ENCODE results near the gene WIPF3. TPM values are rescaled to one million over a fixed set of nuclear protein-coding genes. Genes with fewer than 3 reads are reported as not detected.
"Not testable (repeated sequence)": the region's sequence is repeated elsewhere in the genome, so short reads cannot be mapped to it uniquely, and the experiment has no call there.

Gene WIPF3
- total and polyA plus RNA-seq, 5 donors, result 1.8 to 4.4 (median 2.8) TPM

DNA sequence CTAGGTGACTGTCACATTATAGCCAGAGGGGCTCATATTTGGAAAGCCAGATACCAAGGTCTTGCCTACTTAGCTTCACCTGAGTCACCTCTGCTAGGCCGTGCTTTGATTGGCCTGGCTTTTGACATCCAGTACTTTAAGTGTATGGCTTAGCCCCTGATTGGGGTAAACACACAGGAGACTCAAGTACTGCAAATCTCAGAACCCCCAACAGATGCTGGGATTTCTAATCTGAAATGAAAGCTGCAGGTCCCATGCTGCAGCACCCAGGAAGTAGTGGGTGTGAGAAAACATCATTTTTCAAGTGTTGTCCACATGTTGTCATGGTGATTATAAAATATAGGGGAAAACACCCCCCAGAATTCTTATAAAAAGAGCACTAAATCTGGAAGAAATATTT is 76.2 kb downstream of the WIPF3 start:
- H3K27ac ChIP-seq (ENCODE audit: low read length), result no peak overlapping the region
- no peaks in the 10 kb centered on the region for H3K4me1 ChIP-seq (ENCODE audit: control insufficient read depth, insufficient read depth, low read length)
- no peak overlapping the region for H3K4me3 ChIP-seq (ENCODE audit: low read length)
- intact Hi-C loops (cut with DNase I), result no loop called here
- ATAC-seq (no peak), DNase-seq (no peak)
- H3K9me3 ChIP-seq (ENCODE audit: control insufficient read depth, low read length), result no peaks in the 10 kb centered on the region
- WGBS, result 96% methylated on average over 1 of the region's 1 CpG
- H3K27me3 ChIP-seq (ENCODE audit: control insufficient read depth, insufficient read depth), result no peaks in the 10 kb centered on the region

- H3K4me1 ChIP-seq (ENCODE audit: control insufficient read depth, insufficient read depth, low read length), result no peaks in the 10 kb centered on the region
- peak in 2 of 3 donors; percentile 34 to 52 for DNase-seq
- intact Hi-C loops (cut with DNase I), result no loop called here
- peak in 1 of 2 donors; percentile 27 for ATAC-seq
- no peaks in the 10 kb centered on the region for H3K27me3 ChIP-seq (ENCODE audit: control insufficient read depth, insufficient read depth)
- H3K4me3 ChIP-seq (ENCODE audit: low read length), result no peak overlapping the region
- no peaks in the 10 kb centered on the region for H3K9me3 ChIP-seq (ENCODE audit: control insufficient read depth, low read length)
- H3K27ac ChIP-seq (ENCODE audit: low read length), result no peak overlapping the region
- 36% methylated on average over 45 of the region's 46 CpGs for WGBS
Measured at GRCh38 chr7:29883462-29884398, 77.4 kb downstream of the WIPF3 start.

DNA sequence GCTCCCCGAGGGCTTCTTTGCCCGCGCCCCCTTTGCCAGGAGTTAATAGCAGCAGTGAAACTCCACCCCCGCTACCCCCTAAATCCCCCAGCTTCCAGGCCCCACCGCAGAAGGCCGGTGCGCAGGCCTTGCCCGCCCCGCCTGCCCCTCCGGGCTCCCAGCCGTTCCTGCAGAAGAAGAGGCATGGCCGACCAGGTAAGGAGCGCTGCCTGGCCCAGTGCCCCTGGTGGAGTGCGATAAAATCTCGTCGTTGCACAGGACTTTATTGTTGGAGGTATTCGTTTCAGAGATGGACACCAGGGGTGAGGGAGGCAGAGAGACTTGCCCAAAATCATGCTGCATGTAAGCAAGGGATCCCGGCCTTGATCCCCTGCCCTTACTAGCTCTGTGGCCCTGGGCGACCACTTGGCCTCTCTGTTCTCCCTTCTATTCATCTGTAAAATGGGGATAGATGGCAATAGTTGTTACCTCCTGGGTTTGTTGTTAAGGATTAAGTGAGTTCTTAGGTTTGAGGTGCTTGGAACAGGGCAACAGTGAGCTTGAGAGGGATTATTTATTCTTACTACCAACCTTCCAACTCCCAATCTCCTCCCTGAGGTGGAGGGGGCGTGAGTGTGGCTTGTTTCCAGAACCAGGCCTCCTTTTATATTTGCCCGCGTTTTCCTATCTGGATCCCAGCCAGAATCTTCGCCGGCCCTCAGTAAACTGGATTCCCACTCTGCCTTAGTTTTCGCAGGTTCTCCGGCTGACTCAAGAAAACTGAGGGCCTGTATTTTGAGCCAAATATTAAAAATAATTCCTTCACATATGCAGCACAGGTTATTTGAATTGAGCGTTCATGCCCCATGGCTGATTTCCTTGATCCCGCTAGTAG is 78.3 kb downstream of the WIPF3 start:
- no peaks in the 10 kb centered on the region for H3K9me3 ChIP-seq (ENCODE audit: control insufficient read depth, low read length)
- no peak overlapping the region for H3K4me3 ChIP-seq (ENCODE audit: low read length)
- H3K27ac ChIP-seq (ENCODE audit: low read length), result no peak overlapping the region
- H3K4me1 ChIP-seq (ENCODE audit: control insufficient read depth, insufficient read depth, low read length), result no peaks in the 10 kb centered on the region
- 50% methylated on average over 28 of the region's 28 CpGs for WGBS
- intact Hi-C loops (cut with DNase I), result no loop called here
- DNase-seq (peak in 1 of 3 donors; percentile 48), ATAC-seq (no peak)
- no peaks in the 10 kb centered on the region for H3K27me3 ChIP-seq (ENCODE audit: control insufficient read depth, insufficient read depth)

GRCh38 chr7:29885626-29886025 is 79.3 kb downstream of the WIPF3 start:
- 88% methylated on average over 3 of the region's 3 CpGs for WGBS
- no peak overlapping the region for H3K4me3 ChIP-seq (ENCODE audit: low read length)
- no peak for ATAC-seq
- no peaks in the 10 kb centered on the region for H3K9me3 ChIP-seq (ENCODE audit: control insufficient read depth, low read length)
- H3K27ac ChIP-seq (ENCODE audit: low read length), result no peak overlapping the region
- H3K4me1 ChIP-seq (ENCODE audit: control insufficient read depth, insufficient read depth, low read length), result no peaks in the 10 kb centered on the region
- no peaks in the 10 kb centered on the region for H3K27me3 ChIP-seq (ENCODE audit: control insufficient read depth, insufficient read depth)
- intact Hi-C loops (cut with DNase I), result no loop called here
- no peak for DNase-seq

DNA sequence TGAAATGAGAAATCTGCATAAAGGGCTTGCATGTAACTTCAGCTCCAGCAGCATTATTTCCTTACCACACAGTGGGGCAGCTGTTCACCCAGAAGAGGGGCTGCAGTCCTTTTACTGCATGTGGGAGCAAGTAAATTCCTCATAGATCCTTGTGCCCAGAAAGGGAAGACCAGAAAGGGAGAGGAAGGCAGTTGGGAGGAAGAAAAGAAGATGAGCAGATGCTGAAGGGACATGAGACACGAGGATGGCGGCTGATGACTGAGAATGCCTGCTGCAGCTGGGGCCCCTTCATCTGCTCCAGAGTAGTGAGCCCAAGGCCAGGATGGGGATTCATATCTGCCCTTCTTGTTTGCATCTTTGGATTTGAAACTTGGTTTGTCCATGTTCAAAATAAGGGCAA is 80.5 kb downstream of the WIPF3 start:
- ATAC-seq, result no peak
- no peak overlapping the region for H3K27ac ChIP-seq (ENCODE audit: low read length)
- no peak overlapping the region for H3K4me3 ChIP-seq (ENCODE audit: low read length)
- intact Hi-C loops (cut with DNase I), result no loop called here
- WGBS, result 92% methylated on average over 2 of the region's 2 CpGs
- no peaks in the 10 kb centered on the region for H3K27me3 ChIP-seq (ENCODE audit: control insufficient read depth, insufficient read depth)
- H3K4me1 ChIP-seq (ENCODE audit: control insufficient read depth, insufficient read depth, low read length), result no peaks in the 10 kb centered on the region
- no peaks in the 10 kb centered on the region for H3K9me3 ChIP-seq (ENCODE audit: control insufficient read depth, low read length)
- no peak for DNase-seq

DNA sequence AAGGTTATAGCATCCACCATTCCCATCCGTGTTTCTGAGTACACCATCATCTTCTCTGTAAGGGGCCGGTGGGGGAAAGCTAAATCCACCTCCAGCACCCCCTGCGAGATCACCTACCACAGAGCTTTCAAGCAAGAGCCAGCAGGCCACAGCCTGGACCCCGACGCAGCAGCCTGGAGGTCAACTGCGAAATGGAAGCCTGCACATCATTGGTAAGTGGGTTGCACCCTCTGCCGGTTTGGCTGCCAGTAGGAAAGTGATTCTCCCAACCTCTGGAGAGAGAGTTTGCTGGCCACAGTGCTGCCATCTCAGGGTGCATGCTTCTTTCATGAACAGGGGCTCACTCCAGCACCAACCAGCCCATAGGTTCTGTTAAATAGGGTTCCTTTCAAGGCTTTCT is 81.7 kb downstream of the WIPF3 start:
- intact Hi-C loops (cut with DNase I), result no loop called here
- Histone ChIP-seq H3K27ac (ENCODE audit: low read length) (no peak overlapping the region), H3K27me3 (ENCODE audit: control insufficient read depth, insufficient read depth) (no peaks in the 10 kb centered on the region), H3K4me1 (ENCODE audit: control insufficient read depth, insufficient read depth, low read length) (no peaks in the 10 kb centered on the region), H3K4me3 (ENCODE audit: low read length) (no peak overlapping the region), H3K9me3 (ENCODE audit: control insufficient read depth, low read length) (no peaks in the 10 kb centered on the region)
- WGBS, result 91% methylated on average over 7 of the region's 7 CpGs
- ATAC-seq (no peak), DNase-seq (no peak)

- no peaks in the 10 kb centered on the region for H3K27me3 ChIP-seq (ENCODE audit: control insufficient read depth, insufficient read depth)
- 92% methylated on average over 5 of the region's 5 CpGs for WGBS
- no peak overlapping the region for H3K4me3 ChIP-seq (ENCODE audit: low read length)
- H3K9me3 ChIP-seq (ENCODE audit: control insufficient read depth, low read length), result no peaks in the 10 kb centered on the region
- intact Hi-C loops (cut with DNase I), result no loop called here
- no peak overlapping the region for H3K27ac ChIP-seq (ENCODE audit: low read length)
- DNase-seq (no peak), ATAC-seq (no peak)
- no peaks in the 10 kb centered on the region for H3K4me1 ChIP-seq (ENCODE audit: control insufficient read depth, insufficient read depth, low read length)
Measured at GRCh38 chr7:29889288-29889687, 83.0 kb downstream of the WIPF3 start.

DNA sequence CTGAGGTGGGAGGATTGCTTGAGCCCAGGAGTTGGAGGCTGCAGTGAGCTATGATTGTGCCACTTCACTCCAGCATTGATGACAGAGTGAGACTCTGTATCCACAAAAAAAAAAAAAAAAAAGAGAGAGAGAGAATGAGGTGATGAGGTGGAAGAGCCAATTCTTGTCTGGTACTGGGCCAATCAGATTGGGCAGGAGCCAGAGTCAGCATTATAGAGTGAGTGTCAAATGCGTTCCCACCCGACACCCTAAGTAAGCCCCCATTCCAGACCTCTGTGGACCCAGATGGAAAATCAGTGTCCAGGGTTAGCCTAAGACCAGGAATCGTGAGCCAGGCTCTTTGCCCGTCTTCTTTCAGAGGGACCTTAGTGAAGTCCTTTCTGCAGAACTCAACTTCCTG is 83.9 kb downstream of the WIPF3 start:
- no peak for DNase-seq

DNA sequence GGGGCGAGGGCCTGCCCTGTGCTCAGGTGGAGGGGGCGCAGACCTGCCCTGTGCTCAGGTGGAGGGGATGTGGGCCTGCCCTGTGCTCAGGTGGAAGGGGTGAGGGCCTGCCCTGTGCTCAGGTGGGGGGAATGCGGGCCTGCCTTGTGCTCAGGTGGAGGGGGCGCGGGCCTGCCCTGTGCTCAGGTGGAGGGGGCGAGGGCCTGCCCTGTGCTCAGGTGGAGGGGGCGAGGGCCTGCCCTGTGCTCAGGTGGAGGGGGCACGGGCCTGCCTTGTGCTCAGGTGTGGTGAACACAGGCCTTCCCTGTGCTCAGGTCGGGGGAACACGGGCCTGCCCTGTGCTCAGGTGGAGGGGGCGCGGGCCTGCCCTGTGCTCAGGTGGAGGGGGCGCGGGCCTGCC is 84.5 kb downstream of the WIPF3 start:
- H3K4me3 ChIP-seq (ENCODE audit: low read length); H3K4me1 ChIP-seq (ENCODE audit: control insufficient read depth, insufficient read depth, low read length); H3K27me3 ChIP-seq (ENCODE audit: control insufficient read depth, insufficient read depth); DNase-seq; H3K9me3 ChIP-seq (ENCODE audit: control insufficient read depth, low read length); ATAC-seq; intact Hi-C loops (cut with DNase I); H3K27ac ChIP-seq (ENCODE audit: low read length): not testable (repeated sequence)
- WGBS, result 72% methylated on average over 14 of the region's 14 CpGs

More for the DNA sequence above, 83.9 kb downstream of the WIPF3 start:
- H3K9me3 ChIP-seq (ENCODE audit: control insufficient read depth, low read length), result no peaks in the 10 kb centered on the region
- no peak overlapping the region for H3K4me3 ChIP-seq (ENCODE audit: low read length)
- no peak overlapping the region for H3K27ac ChIP-seq (ENCODE audit: low read length)
- no peaks in the 10 kb centered on the region for H3K4me1 ChIP-seq (ENCODE audit: control insufficient read depth, insufficient read depth, low read length)
- intact Hi-C loops (cut with DNase I), result no loop called here
- WGBS, result 79% methylated on average over 4 of the region's 4 CpGs
- no peak for ATAC-seq
- H3K27me3 ChIP-seq (ENCODE audit: control insufficient read depth, insufficient read depth), result no peaks in the 10 kb centered on the region

GRCh38 chr7:29891766-29892165 is 85.5 kb downstream of the WIPF3 start:
- Histone ChIP-seq H3K27me3 (ENCODE audit: control insufficient read depth, insufficient read depth) (no peaks in the 10 kb centered on the region), H3K27ac (ENCODE audit: low read length) (no peak overlapping the region), H3K4me3 (ENCODE audit: low read length) (no peak overlapping the region), H3K9me3 (ENCODE audit: control insufficient read depth, low read length) (no peaks in the 10 kb centered on the region), H3K4me1 (ENCODE audit: control insufficient read depth, insufficient read depth, low read length) (no peaks in the 10 kb centered on the region)
- WGBS, result 72% methylated on average over 4 of the region's 4 CpGs
- intact Hi-C loops (cut with DNase I), result no loop called here
- ATAC-seq, result no peak
- DNase-seq, result no peak

GRCh38 chr7:29892231-29892630 is 85.9 kb downstream of the WIPF3 start:
- Histone ChIP-seq H3K4me3 (ENCODE audit: low read length) (no peak overlapping the region), H3K4me1 (ENCODE audit: control insufficient read depth, insufficient read depth, low read length) (no peaks in the 10 kb centered on the region), H3K9me3 (ENCODE audit: control insufficient read depth, low read length) (no peaks in the 10 kb centered on the region), H3K27ac (ENCODE audit: low read length) (no peak overlapping the region), H3K27me3 (ENCODE audit: control insufficient read depth, insufficient read depth) (no peaks in the 10 kb centered on the region)
- intact Hi-C loops (cut with DNase I), result no loop called here
- DNase-seq, result no peak
- ATAC-seq, result no peak
- WGBS, result 90% methylated on average over 5 of the region's 5 CpGs

Measured in right cardiac atrium (tissue), 5 donors.